ENCODE data around the gene ALDH4A1. TPM values are rescaled to one million over a fixed set of nuclear protein-coding genes. Genes with fewer than 3 reads are reported as not detected.

The ALDH4A1 gene
- total and polyA plus RNA-seq, 2 experiments from 2014 or later, result 103 to 122 TPM

DNA sequence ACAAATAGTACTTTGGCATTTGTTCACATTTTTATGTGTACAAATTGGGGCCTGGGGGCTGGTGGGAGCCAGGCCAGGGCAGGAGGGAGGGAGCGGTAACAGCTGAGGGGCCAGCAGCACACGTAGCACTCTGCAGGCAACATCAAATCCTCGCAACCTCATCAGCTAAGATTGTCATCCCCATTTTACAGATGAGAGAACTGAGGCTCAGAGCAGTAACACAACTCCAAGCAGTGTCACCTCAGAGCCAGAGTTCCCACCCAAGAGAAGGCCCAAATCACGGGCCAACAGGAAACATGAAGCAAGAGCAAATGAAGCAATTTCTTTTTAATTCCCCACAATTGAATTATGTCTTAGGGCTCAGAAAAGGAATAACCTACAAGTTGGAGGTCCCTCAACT is 40.0 kb upstream of the ALDH4A1 start:
- TF ChIP-seq, protein P1, sequence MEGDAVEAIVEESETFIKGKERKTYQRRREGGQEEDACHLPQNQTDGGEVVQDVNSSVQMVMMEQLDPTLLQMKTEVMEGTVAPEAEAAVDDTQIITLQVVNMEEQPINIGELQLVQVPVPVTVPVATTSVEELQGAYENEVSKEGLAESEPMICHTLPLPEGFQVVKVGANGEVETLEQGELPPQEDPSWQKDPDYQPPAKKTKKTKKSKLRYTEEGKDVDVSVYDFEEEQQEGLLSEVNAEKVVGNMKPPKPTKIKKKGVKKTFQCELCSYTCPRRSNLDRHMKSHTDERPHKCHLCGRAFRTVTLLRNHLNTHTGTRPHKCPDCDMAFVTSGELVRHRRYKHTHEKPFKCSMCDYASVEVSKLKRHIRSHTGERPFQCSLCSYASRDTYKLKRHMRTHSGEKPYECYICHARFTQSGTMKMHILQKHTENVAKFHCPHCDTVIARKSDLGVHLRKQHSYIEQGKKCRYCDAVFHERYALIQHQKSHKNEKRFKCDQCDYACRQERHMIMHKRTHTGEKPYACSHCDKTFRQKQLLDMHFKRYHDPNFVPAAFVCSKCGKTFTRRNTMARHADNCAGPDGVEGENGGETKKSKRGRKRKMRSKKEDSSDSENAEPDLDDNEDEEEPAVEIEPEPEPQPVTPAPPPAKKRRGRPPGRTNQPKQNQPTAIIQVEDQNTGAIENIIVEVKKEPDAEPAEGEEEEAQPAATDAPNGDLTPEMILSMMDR (IDR thresholded peaks at IDR 0.05; ENCODE audit: low read depth, low read length), result no peak
- H3K9me3 ChIP-seq (ENCODE audit: low read depth), result no peaks in the 10 kb centered on the region
- no peaks in the 10 kb centered on the region for H3K36me3 ChIP-seq
- H3K27ac ChIP-seq, result no peak overlapping the region
- H3K27me3 ChIP-seq, result no peaks in the 10 kb centered on the region
- peaks cover 32% of the 10 kb centered on the region for H3K4me1 ChIP-seq (ENCODE audit: low read depth)
- DNase-seq (ENCODE audit: low read depth in 1 of 2, low spot score in 1 of 2), result peak in 1 of 2 donors; percentile 54
- no peak overlapping the region for H3K4me3 ChIP-seq

DNA sequence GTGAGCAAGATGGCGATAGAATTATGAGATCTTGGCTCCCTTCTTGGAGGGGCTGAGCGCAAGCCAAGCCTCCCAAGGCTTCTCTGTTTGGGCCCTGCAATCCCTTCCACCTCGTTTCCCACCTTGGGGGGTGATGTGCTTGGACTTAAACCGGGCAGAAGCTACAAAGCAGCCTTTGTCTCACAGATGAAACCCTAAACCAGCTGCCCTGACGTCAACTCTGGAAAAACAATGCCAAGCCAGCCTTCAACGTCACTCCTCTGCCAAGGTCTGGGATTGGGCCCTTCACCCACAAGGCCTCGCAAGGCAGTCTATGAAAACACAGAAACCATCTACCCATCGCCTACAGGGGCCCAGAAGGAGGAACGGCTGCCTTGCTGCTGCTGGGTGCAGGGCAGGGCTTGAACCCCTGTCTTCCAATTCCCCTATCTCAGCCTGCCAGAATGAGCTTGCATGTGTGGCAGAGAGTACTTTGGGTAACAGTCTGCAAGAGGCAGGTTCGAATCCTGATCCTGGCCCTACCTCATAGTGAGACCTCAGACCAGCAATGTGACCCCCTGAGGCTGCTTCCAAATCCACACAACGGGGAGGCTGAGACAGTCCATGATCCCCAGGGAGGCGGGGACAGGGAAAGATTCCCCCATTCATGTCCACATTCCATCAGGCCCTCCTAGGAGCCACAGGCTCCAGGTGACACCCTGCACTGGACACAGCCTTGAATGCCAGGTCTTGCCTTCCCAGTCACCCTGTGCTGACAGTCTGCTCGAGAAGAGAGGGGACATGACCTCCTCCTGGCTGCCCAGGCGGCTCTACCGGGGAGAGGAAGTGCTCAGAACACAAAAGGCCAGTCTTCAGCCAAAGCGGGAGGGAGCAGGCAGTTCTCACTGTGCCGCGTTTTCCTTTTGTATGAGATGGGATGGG is 39.1 kb upstream of the ALDH4A1 start:
- peaks cover 32% of the 10 kb centered on the region for H3K4me1 ChIP-seq (ENCODE audit: low read depth)
- peak in 1 of 2 donors; percentile 96 for DNase-seq (ENCODE audit: low read depth in 1 of 2, low spot score in 1 of 2)
- H3K4me3 ChIP-seq, result no peak overlapping the region
- no peaks in the 10 kb centered on the region for H3K27me3 ChIP-seq
- TF ChIP-seq, protein P1 (IDR thresholded peaks at IDR 0.05; ENCODE audit: low read depth, low read length), result no peak
- no peak overlapping the region for H3K27ac ChIP-seq
- H3K36me3 ChIP-seq, result no peaks in the 10 kb centered on the region
- H3K9me3 ChIP-seq (ENCODE audit: low read depth), result no peaks in the 10 kb centered on the region

DNA sequence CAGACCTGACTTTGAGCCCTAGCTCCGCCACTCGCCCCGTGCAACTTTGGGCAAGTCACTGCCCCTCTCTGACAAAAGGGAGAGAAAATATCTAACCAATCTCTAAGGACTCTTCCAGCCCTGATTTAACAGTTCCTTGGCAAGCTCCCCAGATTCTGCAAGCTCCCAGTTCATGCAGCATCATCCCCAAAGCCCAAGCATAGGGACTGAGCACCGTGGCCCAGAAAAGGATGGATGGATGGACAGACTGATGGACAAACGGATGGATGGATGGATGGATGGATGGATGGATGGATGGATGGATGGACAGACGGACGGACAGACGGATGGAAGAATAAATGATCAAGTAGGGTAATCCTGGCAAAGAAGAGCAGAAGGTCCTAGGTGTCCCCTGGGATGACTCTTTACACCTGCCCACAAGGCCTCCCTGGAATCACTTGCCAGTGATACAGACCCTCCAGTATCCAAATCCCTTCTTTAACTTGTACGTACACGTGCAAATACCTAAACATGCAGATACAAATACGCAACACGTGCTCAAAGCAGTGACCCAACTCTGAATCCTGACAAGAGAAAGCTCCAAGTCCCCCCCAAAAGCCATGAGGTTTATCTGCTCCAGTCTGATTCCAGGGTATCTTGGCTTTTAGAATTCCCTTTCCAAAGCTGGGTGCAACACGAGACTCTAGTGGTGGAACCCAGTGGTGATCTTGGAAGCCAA is 38.1 kb upstream of the ALDH4A1 start:
- Histone ChIP-seq H3K36me3 (no peaks in the 10 kb centered on the region), H3K4me1 (ENCODE audit: low read depth) (peaks cover 26% of the 10 kb centered on the region), H3K9me3 (ENCODE audit: low read depth) (no peaks in the 10 kb centered on the region), H3K4me3 (no peak overlapping the region), H3K27ac (no peak overlapping the region), H3K27me3 (no peaks in the 10 kb centered on the region)
- TF ChIP-seq, protein P1 (IDR thresholded peaks at IDR 0.05; ENCODE audit: low read depth, low read length), result no peak
- DNase-seq (ENCODE audit: low read depth in 1 of 2, low spot score in 1 of 2), result peak in 1 of 2 donors; percentile 62

DNA sequence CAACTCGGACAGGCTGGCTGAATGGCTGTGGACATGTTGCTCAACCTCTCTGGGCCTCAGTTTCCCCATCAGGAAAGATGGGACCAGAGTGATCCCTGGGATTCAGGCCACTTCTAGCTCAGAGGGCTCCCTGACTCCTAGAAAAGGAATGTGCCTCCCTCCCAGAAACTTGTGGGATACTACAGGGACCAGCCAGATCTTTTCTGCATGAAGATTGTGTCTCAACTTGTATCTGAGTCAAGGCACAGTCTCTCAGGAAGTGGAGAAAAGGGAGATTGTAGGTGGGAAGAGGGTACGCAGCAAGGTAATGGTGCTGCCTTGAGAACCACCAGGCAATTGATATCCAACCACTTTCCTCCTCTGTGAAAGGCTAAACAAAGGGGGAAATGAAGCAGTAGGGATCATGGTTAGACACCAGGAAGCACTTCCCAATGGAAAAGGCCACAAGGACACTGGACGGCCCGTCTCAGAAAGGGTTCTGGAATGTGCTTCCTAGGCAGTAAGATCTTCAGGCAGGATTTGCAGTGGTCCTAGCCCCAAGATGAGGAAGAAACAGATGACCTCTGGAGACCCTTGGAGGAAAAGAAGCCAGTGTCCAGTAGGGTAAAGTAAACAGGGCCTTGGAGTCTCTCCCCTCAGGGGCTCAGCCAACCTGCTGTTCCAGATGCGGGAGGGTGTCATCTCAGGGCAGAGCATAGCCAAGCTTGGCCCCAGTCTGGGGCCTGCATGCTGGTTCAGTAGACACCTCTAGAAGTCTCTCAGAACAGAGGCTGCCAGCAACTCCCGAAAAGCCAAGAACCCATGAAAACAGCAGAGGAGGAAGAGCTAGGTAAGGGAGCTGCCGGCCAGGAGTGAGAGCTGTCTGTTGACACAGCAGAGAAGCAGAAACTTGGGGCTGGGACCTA is 37.3 kb upstream of the ALDH4A1 start:
- Histone ChIP-seq H3K4me3 (no peak overlapping the region), H3K27me3 (no peaks in the 10 kb centered on the region), H3K4me1 (ENCODE audit: low read depth) (peaks cover 18% of the 10 kb centered on the region), H3K9me3 (ENCODE audit: low read depth) (no peaks in the 10 kb centered on the region), H3K36me3 (no peaks in the 10 kb centered on the region), H3K27ac (no peak overlapping the region)
- TF ChIP-seq, protein P1 (IDR thresholded peaks at IDR 0.05; ENCODE audit: low read depth, low read length), result no peak
- peak in 1 of 2 donors; percentile 46 for DNase-seq (ENCODE audit: low read depth in 1 of 2, low spot score in 1 of 2)

DNA sequence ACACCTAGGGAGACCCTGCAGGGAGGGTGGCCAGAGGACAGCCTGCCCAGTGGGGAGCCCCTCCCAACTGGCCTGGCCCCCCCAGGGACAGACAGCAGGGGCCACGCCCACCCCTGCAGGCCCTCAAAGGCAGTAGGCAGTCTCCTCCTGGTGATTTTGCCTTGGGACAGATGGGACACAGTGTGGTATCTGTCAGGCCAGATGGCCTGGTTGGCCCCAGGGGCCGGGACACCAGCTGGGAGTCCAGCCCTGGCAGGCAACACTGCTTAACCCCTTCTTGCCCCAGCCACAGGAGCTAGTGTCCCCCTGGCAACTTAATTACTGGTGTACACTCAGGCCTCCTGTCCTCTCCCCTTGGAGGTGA is 36.3 kb upstream of the ALDH4A1 start:
- TF ChIP-seq, protein P1 (IDR thresholded peaks at IDR 0.05; ENCODE audit: low read depth, low read length), result no peak
- H3K27ac ChIP-seq, result no peak overlapping the region

More for the DNA sequence above, 36.3 kb upstream of the ALDH4A1 start:
- Histone ChIP-seq H3K4me3 (no peak overlapping the region), H3K4me1 (ENCODE audit: low read depth) (peaks cover 15% of the 10 kb centered on the region), H3K9me3 (ENCODE audit: low read depth) (no peaks in the 10 kb centered on the region), H3K36me3 (no peaks in the 10 kb centered on the region), H3K27me3 (no peaks in the 10 kb centered on the region)
- no peak for DNase-seq (ENCODE audit: low read depth in 1 of 2, low spot score in 1 of 2)
